Measurements from ENCODE around the gene ID2. TPM values are rescaled to one million over a fixed set of nuclear protein-coding genes. Genes with fewer than 3 reads are reported as not detected.
A peak's percentile ranks its signal among the peaks of the same experiment; 100 is the strongest.
"Not testable (repeated sequence)": the region's sequence is repeated elsewhere in the genome, so short reads cannot be mapped to it uniquely, and the experiment has no call there.

ID2 gene
- total RNA-seq, 1 donor from 2014 or later = 62.3 TPM

DNA sequence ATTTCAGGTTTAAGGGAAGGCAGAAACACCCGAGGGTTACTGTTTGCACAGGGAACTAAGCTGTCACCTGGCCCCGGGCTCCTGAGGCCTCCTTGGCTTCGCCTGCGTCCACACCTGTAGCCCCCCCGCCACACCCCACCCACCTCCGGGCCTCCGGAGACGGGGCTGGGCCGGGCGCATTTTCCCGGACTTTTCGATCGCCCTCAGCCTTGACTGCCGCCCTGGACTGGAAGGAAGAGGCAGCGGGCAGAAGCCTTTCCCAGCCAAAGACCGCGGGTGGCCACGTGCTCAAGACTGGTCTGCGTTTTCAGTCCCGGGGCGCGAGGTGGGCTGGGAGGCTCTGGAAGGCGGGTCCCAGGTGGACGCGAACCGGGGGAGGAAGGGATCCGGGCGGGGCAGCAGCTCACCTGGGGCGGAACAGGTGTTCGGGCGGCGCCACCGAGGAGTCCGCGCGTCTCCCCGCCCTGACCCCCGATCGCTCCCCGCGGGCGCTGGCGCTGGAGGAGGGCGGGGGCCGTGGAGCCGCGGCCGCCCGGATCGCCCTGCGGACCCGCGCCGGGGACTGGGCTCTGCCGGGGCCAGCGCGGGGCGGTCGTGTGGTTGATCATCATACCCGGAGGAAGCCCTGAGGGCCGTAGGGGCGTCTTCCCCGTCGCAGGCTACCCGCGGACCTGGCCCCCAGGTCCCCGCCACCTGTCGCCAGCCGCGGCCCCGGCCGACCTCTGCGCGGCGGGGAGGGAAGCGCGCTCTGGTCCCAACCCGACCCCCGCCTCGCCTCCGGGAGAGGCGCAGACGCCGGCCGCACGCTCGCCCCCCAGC is 3.2 kb downstream of the ID2 start:
- DNase-seq (ENCODE audit: low spot score) = peak; percentile 74

DNA sequence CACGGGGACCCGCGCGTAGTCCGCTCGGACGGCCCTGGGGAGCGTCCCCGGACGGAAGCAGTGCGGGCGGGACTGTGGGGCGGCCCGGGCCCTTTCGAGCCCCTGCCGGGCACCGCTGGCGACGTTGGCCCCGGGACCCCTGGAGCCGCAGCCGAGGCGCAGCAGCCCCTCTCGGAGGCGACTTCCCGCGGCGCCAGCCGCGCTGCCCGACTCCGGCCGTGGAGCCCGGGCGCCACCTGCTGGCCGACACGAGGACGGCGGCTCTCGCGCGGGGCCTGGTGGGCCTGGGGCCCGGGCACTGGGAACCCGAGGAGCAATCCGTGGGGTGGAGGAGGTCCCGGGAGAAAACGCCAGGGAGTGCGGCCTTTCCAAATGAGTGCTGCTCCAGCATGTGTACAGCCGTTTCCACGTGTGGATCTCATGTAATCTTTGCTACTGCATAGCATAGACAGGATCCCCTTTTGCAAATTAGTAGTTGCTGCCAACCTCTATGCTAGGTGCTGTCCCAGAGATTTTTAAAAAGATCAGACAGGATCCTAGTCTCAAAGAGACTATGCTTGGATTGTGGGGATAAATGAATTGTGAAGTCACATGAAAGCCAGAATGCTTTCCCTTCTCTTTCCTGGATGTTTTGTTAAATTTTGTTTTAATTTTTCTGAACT is 4.0 kb downstream of the ID2 start:
- peak; percentile 71 for DNase-seq (ENCODE audit: low spot score)

DNA sequence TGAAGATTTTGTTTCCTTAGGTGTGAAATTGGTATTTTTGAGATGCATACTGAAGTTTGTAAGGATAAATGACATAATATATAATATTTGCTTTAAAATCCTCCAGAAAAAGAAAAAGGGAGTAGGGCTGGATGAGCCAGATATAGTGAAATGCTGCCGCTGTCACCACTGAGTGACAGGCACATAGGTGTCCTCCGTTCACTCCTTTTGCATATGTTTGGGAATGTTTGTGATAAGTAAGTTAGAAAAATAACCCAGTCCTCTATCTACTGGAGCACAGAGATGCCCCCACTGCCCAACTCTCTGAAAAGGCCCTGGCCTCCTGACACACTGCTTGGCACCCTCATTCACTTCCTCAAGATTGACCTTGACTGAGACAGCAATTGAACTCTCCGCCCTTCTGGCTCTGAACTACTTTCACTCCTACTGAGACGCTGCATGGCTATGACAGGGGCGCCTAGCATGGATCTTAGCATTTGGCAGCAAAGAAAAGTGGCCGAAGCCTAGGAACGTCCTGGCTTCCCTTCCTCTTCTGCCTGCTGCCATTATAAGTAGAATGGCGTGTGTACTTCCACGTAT is 10.1 kb downstream of the ID2 start:
- no peak for DNase-seq (ENCODE audit: low spot score)

DNA sequence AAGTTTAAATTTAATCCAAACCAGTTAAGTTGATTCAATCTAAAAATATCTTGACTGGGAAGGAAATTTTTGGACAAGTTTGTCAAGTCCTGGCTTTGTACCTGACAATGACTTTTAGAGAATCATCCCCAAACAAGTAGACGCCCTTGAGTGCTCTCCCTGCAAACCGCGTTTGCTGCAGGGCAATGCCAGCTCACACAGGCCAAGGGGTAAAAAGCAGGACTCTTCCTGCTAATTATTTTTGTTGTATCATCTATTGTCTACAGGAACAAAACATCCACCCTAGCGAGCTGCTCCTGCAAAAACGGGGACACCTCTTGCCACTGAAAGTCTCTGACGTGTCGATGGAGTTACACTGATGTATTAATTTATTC is 10.9 kb downstream of the ID2 start:
- DNase-seq (ENCODE audit: low spot score) = no peak

DNA sequence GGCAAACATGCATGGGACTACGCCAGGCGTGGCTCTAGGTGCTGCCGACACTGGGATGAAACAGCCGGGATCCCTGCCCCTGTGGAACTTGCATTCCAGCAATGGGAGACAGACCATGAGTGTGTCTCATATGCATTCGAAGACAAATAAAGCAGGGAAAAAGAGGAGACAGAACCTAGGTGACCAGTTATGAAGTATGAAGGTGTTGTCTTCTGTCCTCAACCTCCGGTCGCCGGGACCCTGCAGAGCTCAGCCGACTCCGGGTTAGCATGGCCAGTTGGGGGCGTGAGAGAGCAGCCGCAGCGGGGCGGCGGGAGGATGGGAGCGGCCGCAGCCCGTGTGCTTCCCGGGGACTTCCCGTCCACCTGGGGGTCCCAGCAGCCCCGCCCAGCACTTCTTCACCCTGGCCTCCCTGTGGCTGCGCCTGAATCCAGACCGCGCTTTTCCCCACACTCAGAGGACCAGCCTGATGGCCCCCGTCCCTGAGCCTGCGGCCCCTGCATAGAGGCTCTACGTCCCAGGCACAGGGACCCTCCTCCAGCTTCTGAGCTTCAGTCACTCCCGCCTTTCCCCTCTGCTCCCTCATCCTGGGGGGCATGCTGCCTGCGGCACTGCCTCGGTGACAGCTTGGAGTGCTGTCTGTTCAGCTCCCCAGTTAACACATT is 11.4 kb downstream of the ID2 start:
- no peak for DNase-seq (ENCODE audit: low spot score)

DNA sequence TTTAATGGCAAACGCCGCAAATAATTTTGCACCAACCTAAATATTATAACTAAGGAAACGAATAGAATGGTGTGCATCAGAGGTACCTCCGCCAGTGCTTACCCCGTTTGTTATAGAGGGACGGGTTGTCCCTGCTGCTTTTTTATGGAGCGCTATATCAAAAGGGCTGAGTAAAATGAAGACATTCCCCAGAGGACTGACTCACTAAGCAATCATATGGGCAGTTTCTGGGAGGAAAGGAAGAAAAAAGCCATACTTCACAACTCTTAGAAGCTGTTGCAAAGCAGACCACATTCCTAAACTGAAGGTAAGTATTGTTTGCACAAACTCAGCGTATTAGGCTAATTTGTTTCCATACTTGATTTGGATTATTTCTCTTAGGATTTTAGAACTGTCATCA is 12.9 kb downstream of the ID2 start:
- no peak for DNase-seq (ENCODE audit: low spot score)

DNA sequence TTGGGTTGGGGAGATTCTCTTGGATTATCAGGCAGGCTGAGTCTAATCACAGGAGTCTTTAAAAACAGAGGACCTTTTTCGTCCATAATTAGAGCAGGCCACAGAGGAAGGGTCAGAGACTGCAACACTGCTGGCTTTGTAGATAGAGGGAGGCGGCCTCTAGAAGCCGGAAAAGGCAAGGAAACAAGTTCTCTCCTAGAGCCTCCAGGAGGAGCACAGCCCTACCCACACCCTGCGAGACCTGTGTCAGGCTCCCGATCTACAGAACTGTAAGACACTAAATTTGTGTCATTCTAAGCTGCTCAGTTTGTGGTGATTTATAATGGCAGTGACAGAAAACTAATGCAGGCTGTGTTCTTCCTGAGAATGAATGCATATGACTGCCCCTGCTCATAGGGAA is 15.3 kb downstream of the ID2 start:
- no peak for DNase-seq (ENCODE audit: low spot score)

DNA sequence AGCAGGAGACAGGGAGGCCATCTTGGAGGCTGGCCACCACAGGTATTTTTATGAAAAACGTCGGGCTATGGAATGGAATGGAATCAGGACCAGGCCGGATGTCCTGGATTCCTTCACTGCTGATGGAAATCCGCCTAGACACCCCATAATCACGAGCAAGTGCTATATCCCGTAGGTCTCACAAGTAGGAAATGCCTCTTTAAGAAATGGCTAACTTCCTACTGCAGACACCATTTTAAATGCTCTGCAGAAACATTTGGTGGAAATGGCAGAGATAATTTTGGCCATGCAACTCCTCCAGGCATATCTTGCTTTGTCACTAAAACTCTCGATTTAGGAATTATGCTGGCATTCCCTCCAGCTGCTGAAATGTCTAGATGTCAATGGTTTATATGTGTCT is 18.0 kb downstream of the ID2 start:
- DNase-seq (ENCODE audit: low spot score) = no peak

DNA sequence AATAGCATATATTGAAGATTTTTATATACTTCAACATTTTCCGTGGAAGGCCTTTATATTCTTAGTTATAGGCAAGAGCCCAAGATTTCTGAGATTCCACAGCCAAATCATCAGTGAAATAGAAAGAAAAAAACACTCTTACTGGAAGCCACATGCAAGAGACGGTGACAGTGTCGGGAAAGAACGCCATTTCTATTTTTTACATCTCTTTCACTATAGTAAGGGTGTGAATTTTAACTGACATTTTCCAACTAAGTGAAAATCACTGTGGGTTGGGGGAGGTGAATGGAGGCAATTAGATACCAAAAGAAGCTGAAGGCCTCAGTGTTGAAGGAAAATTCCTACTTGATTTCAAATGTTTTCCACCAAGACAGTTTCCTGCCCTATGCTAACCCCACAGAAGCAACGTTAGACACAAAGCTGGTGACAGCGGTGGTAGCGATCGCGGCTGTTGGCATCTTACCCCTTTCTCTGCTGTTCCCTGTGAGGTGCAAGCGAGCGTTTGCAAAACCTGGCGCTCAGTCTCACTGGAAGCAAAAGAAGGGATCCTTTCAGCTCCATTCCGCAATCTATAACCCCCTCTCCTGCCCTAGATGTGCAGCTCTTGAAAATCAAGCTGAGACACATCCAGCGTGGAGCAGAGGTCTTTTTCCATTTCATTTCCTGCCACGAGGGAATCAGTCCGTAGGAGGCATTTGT is 20.0 kb downstream of the ID2 start:
- DNase-seq (ENCODE audit: low spot score) = no peak

DNA sequence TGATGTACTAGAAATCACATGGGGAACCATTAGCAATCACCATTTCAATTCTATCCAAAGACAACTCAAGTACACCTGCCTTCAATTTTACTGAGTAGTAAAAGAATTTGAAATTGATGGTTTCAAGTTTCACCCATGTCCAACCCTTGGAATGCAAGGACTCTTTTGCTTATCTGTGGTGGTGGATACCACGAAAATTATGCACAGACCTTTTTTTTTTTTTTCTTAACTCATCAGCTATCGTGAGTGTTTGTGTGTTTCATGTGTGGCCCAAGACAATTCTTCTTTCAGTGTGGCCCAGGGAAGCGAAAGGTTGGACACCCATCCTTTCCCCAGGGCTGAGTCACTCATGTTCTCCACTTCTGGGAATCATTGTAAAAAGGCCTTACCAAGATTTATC is 23.1 kb downstream of the ID2 start:
- DNase-seq (ENCODE audit: low spot score) = no peak

DNA sequence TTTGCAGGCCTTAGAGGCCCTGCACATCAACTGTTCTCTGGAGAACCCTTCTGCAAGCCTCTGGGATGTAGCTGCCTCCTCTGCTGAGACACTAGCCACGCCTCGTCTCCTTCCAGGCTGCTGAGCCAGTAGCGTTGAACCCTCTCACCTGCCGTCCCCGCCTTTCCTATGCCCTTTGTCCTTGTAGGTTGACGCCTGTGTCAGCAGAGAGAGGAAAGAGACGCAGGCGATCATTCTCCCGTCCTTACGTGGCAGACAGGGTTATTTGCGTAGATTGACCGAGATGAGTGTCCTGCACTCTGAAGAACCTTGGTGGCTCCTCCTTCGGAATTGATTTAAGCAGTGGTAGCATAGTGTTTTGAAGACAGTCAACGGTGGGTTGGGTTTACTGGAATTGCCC is 27.8 kb downstream of the ID2 start:
- DNase-seq (ENCODE audit: low spot score) = no peak

DNA sequence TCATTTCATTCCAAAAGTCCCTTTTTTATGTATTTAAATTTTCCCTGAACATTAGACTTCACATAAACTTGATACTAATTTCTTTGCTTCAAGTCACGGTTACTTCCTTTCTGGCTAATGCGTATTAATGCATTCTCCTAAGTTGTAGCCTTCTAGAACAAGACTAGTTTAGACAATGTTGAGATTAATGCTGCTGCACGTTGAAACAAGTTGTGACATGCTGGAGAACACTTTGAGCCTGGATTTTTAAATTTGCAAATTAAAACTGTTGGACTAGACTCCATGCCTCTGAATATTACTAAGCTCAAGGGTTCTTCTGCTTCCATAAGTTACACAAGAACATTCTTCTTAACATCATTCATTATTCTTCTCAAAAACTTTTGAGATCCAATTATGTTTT is 29.1 kb downstream of the ID2 start:
- no peak for DNase-seq (ENCODE audit: low spot score)

DNA sequence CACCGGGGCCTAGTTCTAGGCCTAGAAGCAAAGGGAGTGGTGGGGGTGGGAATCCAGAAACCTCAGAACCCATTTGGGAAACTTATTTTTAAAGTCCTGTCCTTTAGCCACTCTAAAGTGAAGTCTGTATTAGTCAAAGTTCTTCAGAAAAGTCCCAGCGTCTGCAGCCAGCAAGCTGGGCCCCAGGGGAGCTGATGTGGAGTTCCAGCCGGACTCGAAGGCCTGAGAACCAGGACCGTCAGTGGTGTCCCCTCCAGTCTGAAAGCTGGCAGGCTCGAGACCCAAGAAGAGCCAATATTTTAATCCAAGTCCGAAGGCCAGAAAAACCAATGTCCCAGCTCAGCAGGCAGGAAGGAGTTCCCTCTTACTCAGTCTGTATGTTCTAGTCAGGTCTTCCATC is 32.4 kb downstream of the ID2 start:
- DNase-seq (ENCODE audit: low spot score) = no peak

DNA sequence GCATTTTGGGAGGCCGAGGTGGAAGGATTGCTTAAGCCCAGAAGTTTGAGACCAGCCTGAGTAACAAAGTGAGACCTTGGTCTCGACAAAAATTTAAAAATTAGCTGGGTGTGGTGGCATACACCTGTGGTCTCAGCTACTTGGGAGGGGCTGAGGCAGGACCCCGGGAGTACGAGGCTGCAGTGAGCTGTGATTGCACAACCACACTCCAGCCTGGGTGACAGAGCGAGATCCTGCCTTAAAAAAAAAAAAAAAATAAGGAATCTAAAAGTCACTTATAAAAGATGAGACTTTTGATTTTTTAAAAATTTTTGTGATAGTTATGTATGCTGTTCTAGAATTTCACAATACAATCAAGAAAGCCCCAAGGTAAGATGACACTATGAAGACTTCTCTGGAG is 33.1 kb downstream of the ID2 start:
- DNase-seq (ENCODE audit: low spot score) = no peak

DNA sequence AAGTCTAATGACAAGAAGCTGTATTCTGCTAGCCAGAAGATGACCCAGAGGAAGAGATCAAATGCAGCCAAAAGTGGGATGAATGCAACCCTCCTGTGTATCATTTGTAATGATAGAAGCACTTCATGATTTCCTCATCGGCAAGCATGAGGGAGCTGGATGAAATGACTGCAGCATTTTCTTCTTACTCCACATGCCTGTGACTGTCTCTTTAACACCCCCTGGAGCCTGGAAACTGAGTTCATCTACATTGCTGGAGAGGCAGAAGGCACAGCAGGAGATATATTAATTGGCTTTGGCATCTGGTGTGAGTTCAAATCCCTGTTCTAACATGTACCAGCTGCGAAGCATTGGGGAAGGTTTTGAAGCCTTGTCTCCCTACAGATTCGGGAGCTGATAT is 37.7 kb downstream of the ID2 start:
- no peak for DNase-seq (ENCODE audit: low spot score)

DNA sequence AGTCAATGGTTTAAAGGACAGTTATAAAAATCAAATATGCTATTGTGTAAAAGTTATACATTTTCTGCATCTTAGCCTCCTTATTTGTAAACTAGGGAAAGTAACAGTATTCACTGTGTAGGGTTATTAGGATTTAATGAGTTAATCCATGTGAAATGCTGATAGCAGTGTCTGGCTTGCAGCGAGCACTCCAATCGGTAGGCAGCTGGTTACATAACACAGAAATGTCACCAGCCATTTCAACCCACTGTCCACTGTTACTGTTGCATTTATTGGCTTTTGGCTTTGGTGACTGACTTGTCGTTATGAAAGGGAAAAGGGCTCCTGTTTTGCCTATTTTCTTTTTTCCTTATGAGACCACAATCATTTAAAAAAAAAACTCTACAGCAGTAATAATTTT is 38.9 kb downstream of the ID2 start:
- no peak for DNase-seq (ENCODE audit: low spot score)

DNA sequence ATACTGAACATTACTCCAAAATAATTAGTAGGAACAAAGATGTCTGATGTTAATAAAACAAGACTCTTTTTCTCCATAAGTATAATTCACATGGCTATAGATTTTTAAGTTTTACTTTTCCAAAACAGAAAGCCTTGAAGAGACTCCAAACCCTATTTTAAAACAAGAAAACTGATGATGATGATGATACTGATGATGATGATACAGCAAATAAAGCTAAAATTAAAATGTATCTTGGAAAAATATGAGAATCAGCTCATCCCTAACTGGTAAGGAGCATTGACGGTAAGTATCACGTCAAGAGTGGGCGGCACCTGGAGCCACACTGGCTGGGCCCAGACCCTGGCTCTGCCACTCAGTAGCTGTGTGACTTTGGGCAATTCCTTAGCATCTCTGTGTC is 39.6 kb downstream of the ID2 start:
- DNase-seq (ENCODE audit: low spot score) = no peak

DNA sequence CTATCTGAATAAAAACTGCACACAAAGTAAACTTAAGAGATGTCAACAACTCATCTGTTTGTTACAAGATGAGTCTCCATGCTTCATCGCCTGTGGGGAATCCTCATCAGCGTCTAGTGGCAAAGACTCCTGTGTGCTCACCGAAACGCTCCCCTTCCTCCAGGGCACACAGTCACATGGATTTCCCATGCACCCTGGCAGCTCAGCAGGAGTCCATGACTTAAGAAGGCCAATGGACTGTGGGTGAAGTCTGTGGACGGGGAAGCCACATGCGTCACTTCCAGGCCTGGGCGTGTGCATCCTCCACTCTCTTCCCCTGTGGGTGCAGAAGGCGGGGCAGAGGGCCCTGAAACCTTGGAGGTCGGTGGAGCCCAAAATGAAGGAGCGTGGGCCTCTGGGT is 41.1 kb downstream of the ID2 start:
- DNase-seq (ENCODE audit: low spot score) = no peak

DNA sequence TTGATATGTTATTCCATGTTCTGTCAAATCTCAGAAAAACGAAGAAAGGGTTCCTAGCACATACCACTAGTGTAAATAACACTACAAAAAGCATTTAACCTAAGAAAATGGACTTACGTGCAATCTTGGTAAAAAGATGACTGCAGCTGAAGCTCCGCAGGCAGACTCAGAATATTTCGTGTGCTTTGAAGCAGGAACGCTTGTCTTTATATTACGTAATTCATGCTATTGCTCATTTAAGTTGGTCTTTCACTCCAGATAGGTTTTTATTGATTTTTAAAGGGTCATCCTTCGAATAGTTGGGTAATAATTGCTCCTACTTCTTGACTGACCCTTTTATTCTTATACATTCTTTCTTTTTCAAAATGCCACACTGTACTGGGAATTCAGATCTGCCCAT is 44.0 kb downstream of the ID2 start:
- DNase-seq (ENCODE audit: low spot score) = no peak

DNA sequence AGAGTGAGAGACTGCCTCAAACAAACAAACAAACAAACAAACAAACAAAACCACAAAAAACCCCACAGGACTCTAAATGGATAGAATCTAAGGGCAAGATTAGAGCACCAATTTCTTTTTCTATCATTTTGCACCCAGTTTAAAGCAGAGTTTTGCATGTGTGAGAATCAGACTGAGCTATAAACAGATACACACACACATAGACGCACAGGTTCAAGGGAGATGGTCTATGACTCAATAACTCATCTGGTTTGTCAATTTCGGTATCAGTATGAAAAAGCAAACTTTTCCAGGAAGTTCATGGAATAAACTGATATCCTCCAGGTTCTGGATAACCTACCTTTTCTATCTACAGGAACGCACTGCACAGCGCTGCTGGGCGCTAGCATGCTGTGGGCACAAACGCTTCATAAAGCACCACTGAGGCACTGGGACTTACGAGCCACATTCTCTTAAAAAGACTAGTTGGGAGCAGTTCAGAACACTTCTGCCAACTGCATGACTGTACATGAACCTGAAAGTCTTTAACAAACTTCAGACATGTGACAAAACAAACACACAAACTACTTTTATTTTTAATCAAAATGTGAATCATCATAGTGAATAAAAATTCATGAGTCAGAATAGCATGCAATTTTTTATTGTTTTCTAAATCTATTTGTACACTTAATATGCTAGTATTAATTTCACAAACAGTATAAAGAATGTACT is 46.6 kb downstream of the ID2 start:
- DNase-seq (ENCODE audit: low spot score) = no peak

DNA sequence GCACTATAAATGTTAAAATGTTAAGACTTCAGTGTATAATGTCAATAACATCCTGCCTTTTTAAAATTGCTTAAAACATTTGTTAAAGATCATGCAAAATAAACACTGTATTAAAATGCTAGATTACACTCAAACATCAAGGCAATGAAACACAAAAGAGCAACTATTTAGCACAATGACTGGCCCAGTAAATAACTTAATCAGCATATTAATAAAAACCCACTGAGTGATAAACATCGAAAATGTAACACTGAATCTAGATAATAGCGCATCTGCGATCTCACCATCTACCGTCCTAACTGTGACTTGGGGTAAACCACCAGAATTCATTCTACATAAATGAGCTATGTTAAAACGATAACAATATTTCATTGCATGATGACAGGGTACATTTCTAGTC is 47.2 kb downstream of the ID2 start:
- not testable (repeated sequence) for DNase-seq (ENCODE audit: low spot score)

DNA sequence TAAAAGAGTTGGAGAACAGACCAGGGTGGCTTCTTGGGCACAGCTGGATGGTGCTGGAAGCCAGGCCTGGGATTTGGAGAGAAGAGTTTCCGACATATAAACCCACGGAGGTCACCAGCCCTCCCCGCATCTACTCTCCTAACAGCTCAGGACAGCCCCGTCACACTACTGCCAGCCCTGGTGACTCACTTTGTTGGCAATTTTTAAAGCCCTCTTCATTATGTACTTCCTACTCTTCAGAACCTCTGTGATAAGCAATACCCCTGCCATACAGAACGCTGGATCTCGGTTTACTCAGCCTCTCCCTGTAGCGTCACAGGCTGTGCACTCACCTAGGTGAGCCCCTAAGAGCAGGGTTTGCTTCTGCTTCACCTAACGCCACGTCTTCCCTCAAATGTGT is 48.1 kb downstream of the ID2 start:
- peak; percentile 49 for DNase-seq (ENCODE audit: low spot score)
